ENCODE results near the gene KIAA1328. TPM values are rescaled to one million over a fixed set of nuclear protein-coding genes. Genes with fewer than 3 reads are reported as not detected.

The KIAA1328 gene
- total RNA-seq, 3 donors from 2014 or later, result 17.4 to 36.1 (median 25.6) TPM

DNA sequence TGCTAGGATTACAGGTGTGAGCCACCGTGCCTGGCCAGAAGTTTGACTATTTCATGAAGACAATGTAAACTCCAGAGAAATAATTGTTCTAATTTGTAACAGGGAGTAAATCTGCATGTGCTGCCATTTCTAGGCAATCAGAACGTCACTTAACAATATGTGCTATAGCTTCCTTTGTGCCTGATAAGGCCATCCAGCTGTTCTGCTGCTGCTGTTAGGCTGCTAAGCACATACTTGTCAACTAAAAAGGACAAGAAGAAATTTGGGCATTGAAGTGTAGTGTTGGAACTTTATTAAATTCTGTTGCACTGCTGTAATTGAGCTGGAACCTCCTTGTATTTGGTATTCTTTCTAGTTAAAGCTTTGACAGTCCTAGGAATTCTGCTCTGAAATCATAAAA lies 57.1 kb downstream of the KIAA1328 start:
- no peaks in the 10 kb centered on the region for H3K4me1 ChIP-seq
- DNase-seq (ENCODE audit: low spot score in 2 of 2), result no peak
- intact Hi-C loops (cut with DNase I; ENCODE audit: low total_unique reads), result no loop called here
- no peaks in the 10 kb centered on the region for H3K27me3 ChIP-seq
- no peaks in the 10 kb centered on the region for H3K36me3 ChIP-seq
- TF ChIP-seq POLR2AphosphoS5 (IDR thresholded peaks at IDR 0.05), result no peak
- TF ChIP-seq, protein P1, sequence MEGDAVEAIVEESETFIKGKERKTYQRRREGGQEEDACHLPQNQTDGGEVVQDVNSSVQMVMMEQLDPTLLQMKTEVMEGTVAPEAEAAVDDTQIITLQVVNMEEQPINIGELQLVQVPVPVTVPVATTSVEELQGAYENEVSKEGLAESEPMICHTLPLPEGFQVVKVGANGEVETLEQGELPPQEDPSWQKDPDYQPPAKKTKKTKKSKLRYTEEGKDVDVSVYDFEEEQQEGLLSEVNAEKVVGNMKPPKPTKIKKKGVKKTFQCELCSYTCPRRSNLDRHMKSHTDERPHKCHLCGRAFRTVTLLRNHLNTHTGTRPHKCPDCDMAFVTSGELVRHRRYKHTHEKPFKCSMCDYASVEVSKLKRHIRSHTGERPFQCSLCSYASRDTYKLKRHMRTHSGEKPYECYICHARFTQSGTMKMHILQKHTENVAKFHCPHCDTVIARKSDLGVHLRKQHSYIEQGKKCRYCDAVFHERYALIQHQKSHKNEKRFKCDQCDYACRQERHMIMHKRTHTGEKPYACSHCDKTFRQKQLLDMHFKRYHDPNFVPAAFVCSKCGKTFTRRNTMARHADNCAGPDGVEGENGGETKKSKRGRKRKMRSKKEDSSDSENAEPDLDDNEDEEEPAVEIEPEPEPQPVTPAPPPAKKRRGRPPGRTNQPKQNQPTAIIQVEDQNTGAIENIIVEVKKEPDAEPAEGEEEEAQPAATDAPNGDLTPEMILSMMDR (IDR thresholded peaks at IDR 0.05), result no peak
- TF ChIP-seq POLR2A (IDR thresholded peaks at IDR 0.05), result no peak
- H3K9me3 ChIP-seq, result no peaks in the 10 kb centered on the region
- no peak overlapping the region for H3K27ac ChIP-seq
- H3K4me3 ChIP-seq, result no peak overlapping the region

DNA sequence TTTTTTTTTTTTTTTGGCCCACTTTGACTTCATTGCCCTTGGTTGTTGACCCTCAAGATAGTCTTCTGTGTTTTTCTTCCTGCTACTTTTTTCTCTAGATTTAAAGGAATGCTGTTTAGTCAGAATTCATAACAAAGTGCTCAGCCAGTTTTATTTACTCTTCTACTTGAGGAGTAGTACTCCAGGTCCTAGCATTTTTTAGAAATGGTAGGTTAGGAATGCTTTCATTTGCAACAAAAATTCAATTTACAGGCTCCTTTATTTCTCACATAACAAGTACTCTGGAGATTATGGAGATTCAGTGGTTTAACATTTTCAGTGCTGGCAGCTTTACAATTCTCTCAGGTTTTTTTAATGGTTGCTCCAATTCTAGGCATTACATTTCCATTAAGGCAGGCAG lies 58.2 kb downstream of the KIAA1328 start:
- no peaks in the 10 kb centered on the region for H3K36me3 ChIP-seq
- TF ChIP-seq POLR2AphosphoS5 (IDR thresholded peaks at IDR 0.05) (no peak), POLR2A (IDR thresholded peaks at IDR 0.05) (no peak)
- TF ChIP-seq, protein P1 (IDR thresholded peaks at IDR 0.05), result no peak
- H3K27ac ChIP-seq, result no peak overlapping the region
- H3K4me3 ChIP-seq, result no peak overlapping the region
- no peaks in the 10 kb centered on the region for H3K9me3 ChIP-seq
- no peaks in the 10 kb centered on the region for H3K27me3 ChIP-seq
- no peaks in the 10 kb centered on the region for H3K4me1 ChIP-seq
- DNase-seq (ENCODE audit: low spot score in 2 of 2), result no peak
- intact Hi-C loops (cut with DNase I; ENCODE audit: low total_unique reads), result no loop called here

DNA sequence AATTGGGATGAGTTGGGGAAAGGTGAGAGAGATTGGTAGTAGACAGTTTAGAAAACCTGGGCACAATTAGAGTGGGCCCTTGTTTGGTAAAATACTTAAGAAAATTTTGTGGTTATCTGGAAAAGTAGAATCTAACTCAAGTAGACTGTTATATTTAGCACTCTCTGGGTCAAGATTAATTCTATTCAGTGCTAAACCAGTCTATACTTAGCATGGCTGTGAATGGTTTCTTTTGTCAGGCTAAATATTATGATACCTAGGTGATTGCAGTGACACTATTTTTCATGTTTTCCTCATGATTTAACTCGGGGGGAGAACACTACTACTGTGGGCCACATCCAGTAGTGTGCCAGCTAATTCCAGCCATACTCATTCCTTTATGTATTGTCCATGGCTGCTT lies 58.9 kb downstream of the KIAA1328 start:
- Histone ChIP-seq H3K27me3 (no peaks in the 10 kb centered on the region), H3K36me3 (no peaks in the 10 kb centered on the region), H3K4me1 (no peaks in the 10 kb centered on the region), H3K27ac (no peak overlapping the region), H3K9me3 (no peaks in the 10 kb centered on the region), H3K4me3 (no peak overlapping the region)
- DNase-seq (ENCODE audit: low spot score in 2 of 2), result no peak
- TF ChIP-seq, protein P1 (IDR thresholded peaks at IDR 0.05), result no peak
- TF ChIP-seq POLR2A (IDR thresholded peaks at IDR 0.05) (no peak), POLR2AphosphoS5 (IDR thresholded peaks at IDR 0.05) (no peak)
- intact Hi-C loops (cut with DNase I; ENCODE audit: low total_unique reads), result no loop called here

DNA sequence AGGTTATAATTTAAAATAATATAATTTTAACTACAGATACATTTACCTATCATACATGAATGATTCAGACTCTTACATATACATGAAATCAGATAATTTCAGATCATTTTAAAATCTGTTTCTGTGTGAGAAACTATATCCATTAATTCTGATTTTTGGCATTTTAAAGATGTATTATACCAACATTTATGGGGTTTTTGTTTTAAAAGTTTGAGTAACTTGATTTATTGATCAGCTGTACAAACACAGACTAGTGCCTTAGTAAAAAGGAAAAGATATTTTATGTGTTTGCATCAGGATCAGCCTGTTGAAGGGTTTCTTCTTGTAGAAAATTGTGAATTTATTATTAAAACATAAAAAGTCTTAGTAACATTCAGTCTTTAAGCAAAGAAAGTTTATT lies 59.9 kb downstream of the KIAA1328 start:
- Histone ChIP-seq H3K36me3 (no peaks in the 10 kb centered on the region), H3K9me3 (no peaks in the 10 kb centered on the region), H3K27me3 (no peaks in the 10 kb centered on the region), H3K27ac (no peak overlapping the region), H3K4me3 (no peak overlapping the region), H3K4me1 (no peaks in the 10 kb centered on the region)
- intact Hi-C loops (cut with DNase I; ENCODE audit: low total_unique reads), result no loop called here
- no peak for DNase-seq (ENCODE audit: low spot score in 2 of 2)
- no peak for TF ChIP-seq POLR2A (IDR thresholded peaks at IDR 0.05)
- no peak for TF ChIP-seq POLR2AphosphoS5 (IDR thresholded peaks at IDR 0.05)
- TF ChIP-seq, protein P1 (IDR thresholded peaks at IDR 0.05), result no peak

DNA sequence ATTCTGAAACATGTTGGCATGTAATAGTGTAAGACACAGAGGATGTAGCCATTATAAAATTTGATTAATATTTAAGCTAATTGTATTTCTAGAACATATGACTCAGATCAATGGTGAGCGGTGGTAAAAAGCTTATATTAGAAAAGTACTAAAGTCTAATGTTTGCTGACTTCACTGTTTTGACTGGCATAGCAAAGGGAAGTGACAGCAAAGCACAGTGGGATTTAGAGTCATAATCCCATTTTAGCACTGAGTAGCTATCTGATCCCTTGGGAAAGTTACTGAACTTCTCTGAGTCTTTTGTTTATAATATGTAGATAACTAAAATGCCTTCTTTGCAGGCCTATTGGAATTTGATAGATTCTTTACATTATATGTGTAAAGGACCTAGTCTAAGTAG lies 60.4 kb downstream of the KIAA1328 start:
- no peak overlapping the region for H3K27ac ChIP-seq
- TF ChIP-seq POLR2AphosphoS5 (IDR thresholded peaks at IDR 0.05) (no peak), POLR2A (IDR thresholded peaks at IDR 0.05) (no peak)
- TF ChIP-seq, protein P1 (IDR thresholded peaks at IDR 0.05), result no peak
- intact Hi-C loops (cut with DNase I; ENCODE audit: low total_unique reads), result no loop called here
- H3K9me3 ChIP-seq, result no peaks in the 10 kb centered on the region
- H3K36me3 ChIP-seq, result no peaks in the 10 kb centered on the region
- DNase-seq (ENCODE audit: low spot score in 2 of 2), result no peak
- H3K4me1 ChIP-seq, result no peaks in the 10 kb centered on the region
- no peak overlapping the region for H3K4me3 ChIP-seq
- H3K27me3 ChIP-seq, result no peaks in the 10 kb centered on the region
